ENCODE results near the gene DCAF8L2.

GRCh38 chrX:27728291-27728690, 138.1 kb downstream of the DCAF8L2 start:
- TF ChIP-seq EZH2phosphoT487 (IDR thresholded peaks at IDR 0.05; ENCODE audit: insufficient read depth, low read depth) = no peak
- TF ChIP-seq EZH2 (IDR thresholded peaks at IDR 0.05; ENCODE audit: insufficient read depth, poor library complexity, severe bottlenecking) = no peak
